ENCODE data around the gene OPN1MW3.
"Not testable (repeated sequence)": the region's sequence is repeated elsewhere in the genome, so short reads cannot be mapped to it uniquely, and the experiment has no call there.

OPN1MW3 gene

GRCh38 chrX:154257282-154257681 lies at the start of gene OPN1MW3:
TSS of gene OPN1MW3 (plus strand) at chrX:154257582. CDS start at chrX:154257620, 38 bp downstream.
- in situ Hi-C loops (cut with MboI; ENCODE audit: low sequenced_read_pairs, unreplicated experiment); DNase-seq (ENCODE audit: low spot score): not testable (repeated sequence)

GRCh38 chrX:154209670-154210418 lies 47.5 kb upstream of the OPN1MW3 start:
- in situ Hi-C loops (cut with MboI; ENCODE audit: low sequenced_read_pairs, unreplicated experiment); DNase-seq (ENCODE audit: low spot score): not testable (repeated sequence)

GRCh38 chrX:154211057-154211456 lies 46.3 kb upstream of the OPN1MW3 start:
- DNase-seq (ENCODE audit: low spot score); in situ Hi-C loops (cut with MboI; ENCODE audit: low sequenced_read_pairs, unreplicated experiment): not testable (repeated sequence)

DNA sequence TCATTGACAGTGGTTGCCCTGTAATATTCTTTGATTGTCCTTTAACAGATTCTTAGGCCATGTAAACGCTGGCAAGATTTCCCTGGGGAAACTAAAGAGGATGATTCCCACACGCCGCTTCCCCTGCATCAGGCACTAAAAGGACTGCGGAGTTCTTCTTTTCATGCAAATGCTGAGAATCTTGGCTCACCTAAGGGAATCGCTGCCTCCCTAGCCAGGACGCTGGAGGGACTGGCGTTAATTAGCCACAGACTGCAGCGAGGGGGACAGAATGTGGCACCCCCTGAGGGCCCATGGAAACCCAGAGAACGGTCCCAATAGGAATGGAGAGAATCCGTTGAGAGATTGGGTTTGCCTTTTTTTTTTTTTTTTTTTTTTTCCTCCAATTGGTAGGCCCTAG lies 45.9 kb upstream of the OPN1MW3 start:
- in situ Hi-C loops (cut with MboI; ENCODE audit: low sequenced_read_pairs, unreplicated experiment); DNase-seq (ENCODE audit: low spot score): not testable (repeated sequence)

DNA sequence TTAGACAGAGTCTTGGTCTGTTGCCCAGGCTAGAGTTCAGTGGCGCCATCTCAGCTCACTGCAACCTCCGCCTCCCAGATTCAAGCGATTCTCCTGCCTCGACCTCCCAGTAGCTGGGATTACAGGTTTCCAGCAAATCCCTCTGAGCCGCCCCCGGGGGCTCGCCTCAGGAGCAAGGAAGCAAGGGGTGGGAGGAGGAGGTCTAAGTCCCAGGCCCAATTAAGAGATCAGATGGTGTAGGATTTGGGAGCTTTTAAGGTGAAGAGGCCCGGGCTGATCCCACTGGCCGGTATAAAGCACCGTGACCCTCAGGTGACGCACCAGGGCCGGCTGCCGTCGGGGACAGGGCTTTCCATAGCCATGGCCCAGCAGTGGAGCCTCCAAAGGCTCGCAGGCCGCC lies 37.9 kb upstream of the OPN1MW3 start, which contains the start of gene OPN1MW2:
TSS of gene OPN1MW2 (plus strand) at position 301 of the 400 bp plus-strand sequence. CDS start at position 361, 60 bp downstream.
- in situ Hi-C loops (cut with MboI; ENCODE audit: low sequenced_read_pairs, unreplicated experiment); DNase-seq (ENCODE audit: low spot score): not testable (repeated sequence)

DNA sequence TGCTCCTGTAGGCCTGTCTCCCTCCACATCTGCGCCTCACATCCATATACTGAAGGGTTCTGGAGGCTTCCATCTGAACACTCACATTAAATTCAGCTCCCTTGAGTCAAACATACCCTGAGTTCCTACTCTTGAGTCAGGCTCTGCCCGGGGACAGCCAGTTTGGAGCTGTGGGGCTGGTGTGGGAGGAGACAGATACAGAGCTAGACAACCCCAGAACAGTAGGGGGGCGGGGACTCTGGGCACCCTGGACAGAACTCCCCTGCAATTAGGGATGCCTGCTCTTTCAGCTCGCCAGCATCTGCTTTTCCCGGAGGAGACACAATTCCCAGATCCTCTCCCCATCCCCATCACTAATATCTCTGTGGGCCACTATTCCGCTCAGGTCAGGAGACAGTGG lies 32.1 kb upstream of the OPN1MW3 start:
- in situ Hi-C loops (cut with MboI; ENCODE audit: low sequenced_read_pairs, unreplicated experiment); DNase-seq (ENCODE audit: low spot score): not testable (repeated sequence)

GRCh38 chrX:154226706-154227105 lies 30.7 kb upstream of the OPN1MW3 start:
- DNase-seq (ENCODE audit: low spot score); in situ Hi-C loops (cut with MboI; ENCODE audit: low sequenced_read_pairs, unreplicated experiment): not testable (repeated sequence)

DNA sequence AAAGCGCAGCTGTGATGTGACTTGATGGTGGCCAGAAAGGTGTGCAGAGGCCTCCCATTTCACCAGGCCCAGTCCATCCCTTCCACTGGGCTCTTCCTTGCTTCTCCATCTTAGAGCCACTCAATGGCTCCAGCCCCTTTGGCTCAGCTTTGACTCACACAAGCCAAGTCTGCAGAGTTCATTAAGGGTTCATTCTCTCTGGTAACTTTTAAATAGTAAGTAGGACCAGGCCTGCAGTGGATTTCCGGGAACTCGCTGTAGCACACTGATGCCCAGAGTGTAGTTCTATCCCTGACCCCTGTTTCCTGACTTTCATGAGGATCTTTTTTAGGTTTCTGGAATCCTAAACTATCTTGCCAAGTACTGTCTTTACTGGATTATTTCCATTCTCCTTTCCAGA lies 25.9 kb upstream of the OPN1MW3 start:
- in situ Hi-C loops (cut with MboI; ENCODE audit: low sequenced_read_pairs, unreplicated experiment); DNase-seq (ENCODE audit: low spot score): not testable (repeated sequence)

GRCh38 chrX:154233620-154234019 lies 23.8 kb upstream of the OPN1MW3 start:
- DNase-seq (ENCODE audit: low spot score); in situ Hi-C loops (cut with MboI; ENCODE audit: low sequenced_read_pairs, unreplicated experiment): not testable (repeated sequence)

GRCh38 chrX:154238939-154239559 lies 18.3 kb upstream of the OPN1MW3 start:
- in situ Hi-C loops (cut with MboI; ENCODE audit: low sequenced_read_pairs, unreplicated experiment); DNase-seq (ENCODE audit: low spot score): not testable (repeated sequence)

DNA sequence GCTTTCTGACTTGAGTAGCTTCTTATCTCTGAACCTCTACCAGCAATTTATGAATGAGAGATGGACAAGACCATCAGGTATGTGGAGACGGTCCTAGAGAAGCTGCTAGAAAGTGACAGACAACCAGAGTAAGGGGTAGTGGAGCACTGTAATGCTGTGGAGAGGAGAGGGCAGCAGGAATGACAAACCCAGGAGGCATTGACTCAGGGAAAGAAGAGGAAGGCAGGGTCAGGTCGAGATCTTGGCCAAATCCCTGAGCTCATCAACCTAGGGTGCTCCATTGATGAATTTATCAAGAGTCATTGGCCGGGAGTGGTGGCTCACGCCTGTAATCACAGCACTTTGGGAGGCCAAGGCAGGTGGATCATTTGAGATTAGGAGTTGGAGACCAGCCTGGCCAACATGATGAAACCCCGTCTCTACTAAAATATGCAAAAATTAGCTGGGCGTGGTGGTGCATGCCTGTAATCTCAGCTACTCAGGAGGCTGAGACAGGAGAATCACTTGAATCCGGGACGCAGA lies 17.3 kb upstream of the OPN1MW3 start:
- in situ Hi-C loops (cut with MboI; ENCODE audit: low sequenced_read_pairs, unreplicated experiment) = not testable (repeated sequence)

GRCh38 chrX:154247377-154248045 lies 9.9 kb upstream of the OPN1MW3 start:
- in situ Hi-C loops (cut with MboI; ENCODE audit: low sequenced_read_pairs, unreplicated experiment); DNase-seq (ENCODE audit: low spot score): not testable (repeated sequence)

More for the DNA sequence above, 17.3 kb upstream of the OPN1MW3 start:
- DNase-seq (ENCODE audit: low spot score) = not testable (repeated sequence)

DNA sequence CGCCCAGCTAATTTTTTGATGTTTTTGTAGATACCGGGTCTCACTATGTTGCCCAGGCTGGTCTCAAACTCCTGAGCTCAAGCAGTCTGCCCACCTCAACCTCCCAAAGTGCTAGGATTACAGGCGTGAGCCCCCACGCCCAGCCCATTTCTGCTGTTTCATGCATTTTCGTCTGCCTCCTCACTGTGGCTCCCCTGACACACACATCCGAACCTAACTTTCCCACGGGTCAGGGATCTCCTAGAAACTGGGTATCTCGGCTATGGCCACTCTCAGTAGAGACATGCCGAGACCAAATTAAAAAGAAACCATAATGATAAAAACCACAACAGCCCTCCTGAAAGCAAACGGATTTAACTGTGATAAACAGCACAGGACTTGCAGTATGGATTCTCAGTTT lies 9.3 kb upstream of the OPN1MW3 start:
- in situ Hi-C loops (cut with MboI; ENCODE audit: low sequenced_read_pairs, unreplicated experiment) = not testable (repeated sequence)

GRCh38 chrX:154258711-154259110 lies 1.3 kb downstream of the OPN1MW3 start:
- DNase-seq (ENCODE audit: low spot score); in situ Hi-C loops (cut with MboI; ENCODE audit: low sequenced_read_pairs, unreplicated experiment): not testable (repeated sequence)

More for the DNA sequence above, 9.3 kb upstream of the OPN1MW3 start:
- DNase-seq (ENCODE audit: low spot score) = not testable (repeated sequence)

GRCh38 chrX:154263072-154263471 lies 5.7 kb downstream of the OPN1MW3 start:
- in situ Hi-C loops (cut with MboI; ENCODE audit: low sequenced_read_pairs, unreplicated experiment) = not testable (repeated sequence)

DNA sequence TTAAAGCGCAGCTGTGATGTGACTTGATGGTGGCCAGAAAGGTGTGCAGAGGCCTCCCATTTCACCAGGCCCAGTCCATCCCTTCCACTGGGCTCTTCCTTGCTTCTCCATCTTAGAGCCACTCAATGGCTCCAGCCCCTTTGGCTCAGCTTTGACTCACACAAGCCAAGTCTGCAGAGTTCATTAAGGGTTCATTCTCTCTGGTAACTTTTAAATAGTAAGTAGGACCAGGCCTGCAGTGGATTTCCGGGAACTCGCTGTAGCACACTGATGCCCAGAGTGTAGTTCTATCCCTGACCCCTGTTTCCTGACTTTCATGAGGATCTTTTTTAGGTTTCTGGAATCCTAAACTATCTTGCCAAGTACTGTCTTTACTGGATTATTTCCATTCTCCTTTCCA lies 11.9 kb downstream of the OPN1MW3 start:
- DNase-seq (ENCODE audit: low spot score); in situ Hi-C loops (cut with MboI; ENCODE audit: low sequenced_read_pairs, unreplicated experiment): not testable (repeated sequence)

More at GRCh38 chrX:154263072-154263471, 5.7 kb downstream of the OPN1MW3 start:
- not testable (repeated sequence) for DNase-seq (ENCODE audit: low spot score)

DNA sequence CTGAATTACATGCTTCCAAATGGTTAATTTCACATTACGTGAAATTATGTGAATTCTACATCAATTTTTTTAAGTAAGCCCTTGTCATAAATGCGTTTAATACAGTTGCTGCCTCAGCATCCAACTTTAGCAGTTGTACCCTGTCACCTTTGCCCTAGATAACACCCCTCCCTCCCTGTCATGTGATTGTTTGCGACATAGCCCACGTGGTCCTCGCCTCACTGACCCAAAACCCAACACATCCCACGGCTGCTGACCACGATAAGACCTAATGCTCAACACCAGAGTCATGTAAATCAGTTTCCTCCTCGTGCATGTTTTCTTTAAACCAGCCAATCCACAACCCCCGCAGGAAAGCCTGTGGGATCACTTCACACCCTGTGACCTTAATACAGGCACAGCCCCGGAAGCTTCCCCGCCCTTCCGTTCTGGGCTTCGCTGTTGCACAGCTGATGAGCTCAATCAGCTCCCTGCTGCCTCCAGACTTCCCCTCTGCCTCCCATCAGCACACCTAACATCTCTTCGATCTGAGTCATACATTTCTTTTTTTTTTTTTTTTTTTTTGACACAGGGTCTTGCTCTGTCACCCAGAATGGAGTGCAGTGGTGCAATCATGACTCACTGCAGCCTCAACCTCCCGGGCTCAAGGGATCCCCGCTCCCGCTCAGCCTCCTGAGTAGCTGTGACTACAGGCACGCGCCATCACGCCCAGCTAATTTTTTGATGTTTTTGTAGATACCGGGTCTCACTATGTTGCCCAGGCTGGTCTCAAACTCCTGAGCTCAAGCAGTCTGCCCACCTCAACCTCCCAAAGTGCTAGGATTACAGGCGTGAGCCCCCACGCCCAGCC lies 27.3 kb downstream of the OPN1MW3 start:
- in situ Hi-C loops (cut with MboI; ENCODE audit: low sequenced_read_pairs, unreplicated experiment); DNase-seq (ENCODE audit: low spot score): not testable (repeated sequence)

DNA sequence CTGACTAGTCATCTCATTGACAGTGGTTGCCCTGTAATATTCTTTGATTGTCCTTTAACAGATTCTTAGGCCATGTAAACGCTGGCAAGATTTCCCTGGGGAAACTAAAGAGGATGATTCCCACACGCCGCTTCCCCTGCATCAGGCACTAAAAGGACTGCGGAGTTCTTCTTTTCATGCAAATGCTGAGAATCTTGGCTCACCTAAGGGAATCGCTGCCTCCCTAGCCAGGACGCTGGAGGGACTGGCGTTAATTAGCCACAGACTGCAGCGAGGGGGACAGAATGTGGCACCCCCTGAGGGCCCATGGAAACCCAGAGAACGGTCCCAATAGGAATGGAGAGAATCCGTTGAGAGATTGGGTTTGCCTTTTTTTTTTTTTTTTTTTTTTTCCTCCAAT lies 29.0 kb downstream of the OPN1MW3 start:
- DNase-seq (ENCODE audit: low spot score); in situ Hi-C loops (cut with MboI; ENCODE audit: low sequenced_read_pairs, unreplicated experiment): not testable (repeated sequence)

Measured in GM13976 (cell line).